Breast epithelium (tissue), 3 donors: ENCODE results near the gene NFIB.

ENCODE experiments used
- CTCF ChIP-seq, 3 donors: fragments of 450-650 bp; IDR thresholded peaks; one replicate each; pipeline ENCODE4 v1.5.1; 2016 to 2017; ENCODE audit warnings: antibody characterized with exemption in 3 of 3, mild to moderate bottlenecking in 3 of 3, moderate library complexity in 3 of 3
- POLR2A ChIP-seq: fragments of 450-650 bp; IDR thresholded peaks from one replicate; pipeline ENCODE4 v1.6.1; 2016; ENCODE audit warnings: antibody characterized with exemption, mild to moderate bottlenecking, moderate library complexity
- POLR2AphosphoS5 ChIP-seq, 3 donors: sonication (generic); formaldehyde crosslinking; IDR thresholded peaks; one replicate each; pipeline ENCODE4 v1.6.1; 2017; ENCODE audit warnings: antibody characterized with exemption in 3 of 3

GRCh38 chr9:14085810-14086209 is 228.1 kb downstream of the NFIB start:
- TF ChIP-seq CTCF (IDR thresholded peaks at IDR 0.05) (no peak), POLR2AphosphoS5 (IDR thresholded peaks at IDR 0.05) (no peak), POLR2A (no peak)
